HUES6 (cell line): ENCODE measurements around the gene JMJD8.
"Not testable (repeated sequence)": the region's sequence is repeated elsewhere in the genome, so short reads cannot be mapped to it uniquely, and the experiment has no call there.

Experiments
- H3K27ac ChIP-seq: 2 replicates; pipeline ENCODE4 v1.7.0; 2013; ENCODE audit warnings: low read depth, mild to moderate bottlenecking, low read length, inconsistent platforms
- H3K27me3 ChIP-seq: 2 replicates; pipeline ENCODE4 v1.6.1; 2013; ENCODE audit warnings: low read length; ENCODE audit not compliant: control insufficient read depth, insufficient read depth
- H3K36me3 ChIP-seq: 2 replicates; pipeline ENCODE4 v1.6.1; 2013; ENCODE audit warnings: low read length; ENCODE audit not compliant: control insufficient read depth, insufficient read depth
- H3K4me1 ChIP-seq: 2 replicates; pipeline ENCODE4 v1.6.1; 2013; ENCODE audit warnings: low read length; ENCODE audit not compliant: control insufficient read depth, insufficient read depth
- H3K4me3 ChIP-seq: 2 replicates; pipeline ENCODE4 v1.5.1; 2013; ENCODE audit warnings: low read depth, low read length
- H3K9ac ChIP-seq: one replicate; pipeline ENCODE4 v1.6.1; 2013; ENCODE audit warnings: mild to moderate bottlenecking, low read length
- H3K9me3 ChIP-seq: 2 replicates; pipeline ENCODE4 v1.6.1; 2013; ENCODE audit warnings: low read depth, low read length; ENCODE audit not compliant: control insufficient read depth, insufficient read depth

Gene JMJD8

GRCh38 chr16:694863-695354 is 10.8 kb upstream of the JMJD8 start:
- H3K9ac ChIP-seq: no peak overlapping the region

DNA sequence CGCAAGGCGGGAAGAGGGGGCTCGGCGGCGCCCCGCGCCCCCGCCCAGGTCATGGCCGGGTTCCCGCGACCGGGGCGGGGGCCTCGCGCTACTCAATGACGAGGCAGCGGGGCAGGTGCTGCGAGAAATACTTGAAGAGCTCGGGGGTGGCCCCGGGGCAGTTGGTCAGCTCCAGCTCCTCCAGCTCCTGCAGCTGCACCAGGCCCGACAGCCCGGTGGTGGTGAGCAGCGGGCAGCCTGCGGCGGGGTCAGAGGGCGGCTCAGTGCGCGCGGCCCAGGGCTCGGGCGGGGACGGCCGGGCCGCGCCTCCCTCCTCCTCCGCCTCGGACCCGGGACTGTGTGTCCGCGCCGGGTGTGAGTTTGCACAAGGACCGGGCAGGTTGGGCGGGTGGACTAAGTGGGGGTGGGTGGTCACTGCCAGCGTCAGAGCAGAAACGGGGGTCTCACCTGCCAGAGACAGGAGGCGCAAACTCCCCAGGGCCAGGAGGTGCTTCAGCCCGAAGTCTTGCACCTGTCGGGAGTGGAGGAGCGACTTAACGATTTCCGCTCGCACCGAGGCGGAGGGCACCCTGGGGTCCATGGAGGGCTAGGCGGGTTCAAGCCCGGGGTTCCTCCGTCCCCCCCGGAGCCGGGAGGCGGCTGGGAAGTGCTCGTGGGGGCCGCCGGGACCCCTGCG is 10.2 kb upstream of the JMJD8 start:
- Histone ChIP-seq H3K27ac (no peak overlapping the region), H3K9me3 (no peaks in the 10 kb centered on the region), H3K4me3 (peak overlapping the region; percentile 56), H3K36me3 (no peaks in the 10 kb centered on the region), H3K27me3 (peaks cover 84% of the 10 kb centered on the region), H3K9ac (no peak overlapping the region), H3K4me1 (peaks cover 10% of the 10 kb centered on the region)

More at GRCh38 chr16:694863-695354, 10.8 kb upstream of the JMJD8 start:
- no peaks in the 10 kb centered on the region for H3K36me3 ChIP-seq
- H3K9me3 ChIP-seq: no peaks in the 10 kb centered on the region
- H3K27me3 ChIP-seq: peaks cover 90% of the 10 kb centered on the region
- H3K27ac ChIP-seq: no peak overlapping the region
- peaks cover 6% of the 10 kb centered on the region; the same call in 1 of the 2 replicates for H3K4me1 ChIP-seq
- H3K4me3 ChIP-seq: peak overlapping the region; percentile 56

DNA sequence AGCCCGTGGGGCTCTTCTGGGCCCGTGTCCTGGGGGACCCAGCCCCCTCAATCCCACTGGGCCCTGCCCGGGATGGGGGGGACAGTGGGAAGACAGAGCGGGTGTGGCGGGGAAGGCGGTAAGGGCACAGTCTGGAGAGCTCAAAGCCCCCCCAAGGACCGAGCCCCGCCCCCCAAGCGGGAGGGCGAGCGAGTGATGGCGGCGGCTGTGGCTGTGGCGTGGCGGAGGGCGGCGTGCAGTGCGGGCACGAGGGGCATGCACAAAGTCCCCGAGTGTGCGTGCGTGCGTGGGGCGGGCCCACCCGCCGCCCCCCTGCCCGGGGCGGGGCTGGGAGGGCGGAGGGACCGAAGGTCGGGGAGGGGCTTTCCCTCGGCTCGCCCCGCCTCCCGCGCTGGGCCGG is 9.6 kb upstream of the JMJD8 start:
- Histone ChIP-seq H3K27me3 (peaks cover 78% of the 10 kb centered on the region), H3K9ac (no peak overlapping the region), H3K4me1 (peaks cover 14% of the 10 kb centered on the region), H3K4me3 (peak overlapping the region; percentile 56), H3K36me3 (no peaks in the 10 kb centered on the region), H3K27ac (no peak overlapping the region), H3K9me3 (no peaks in the 10 kb centered on the region)

DNA sequence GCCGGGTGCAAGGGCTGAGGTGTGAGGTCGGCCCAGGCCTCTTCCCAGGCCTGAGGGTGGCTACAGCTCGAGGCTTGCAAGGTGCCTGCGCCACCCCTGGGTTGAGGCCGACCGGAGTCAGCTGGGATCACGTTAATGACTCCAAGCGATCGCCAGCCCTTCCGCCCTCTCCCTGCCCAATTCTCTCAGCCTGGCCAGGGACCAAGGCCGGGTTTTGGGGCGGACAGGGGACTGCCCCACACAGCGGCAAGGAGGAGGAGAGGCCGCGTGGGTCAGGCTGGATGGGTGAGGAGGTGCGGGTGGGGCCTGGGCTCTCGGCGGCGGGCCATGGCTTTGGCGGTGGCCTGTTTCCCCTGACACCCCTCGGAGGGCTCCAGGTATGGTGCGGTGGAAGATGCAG is 9.2 kb upstream of the JMJD8 start:
- H3K36me3 ChIP-seq: no peaks in the 10 kb centered on the region
- H3K9me3 ChIP-seq: no peaks in the 10 kb centered on the region
- H3K4me3 ChIP-seq: peak overlapping the region; percentile 56
- peaks cover 14% of the 10 kb centered on the region for H3K4me1 ChIP-seq
- no peak overlapping the region for H3K27ac ChIP-seq
- no peak overlapping the region for H3K9ac ChIP-seq
- peaks cover 76% of the 10 kb centered on the region for H3K27me3 ChIP-seq

DNA sequence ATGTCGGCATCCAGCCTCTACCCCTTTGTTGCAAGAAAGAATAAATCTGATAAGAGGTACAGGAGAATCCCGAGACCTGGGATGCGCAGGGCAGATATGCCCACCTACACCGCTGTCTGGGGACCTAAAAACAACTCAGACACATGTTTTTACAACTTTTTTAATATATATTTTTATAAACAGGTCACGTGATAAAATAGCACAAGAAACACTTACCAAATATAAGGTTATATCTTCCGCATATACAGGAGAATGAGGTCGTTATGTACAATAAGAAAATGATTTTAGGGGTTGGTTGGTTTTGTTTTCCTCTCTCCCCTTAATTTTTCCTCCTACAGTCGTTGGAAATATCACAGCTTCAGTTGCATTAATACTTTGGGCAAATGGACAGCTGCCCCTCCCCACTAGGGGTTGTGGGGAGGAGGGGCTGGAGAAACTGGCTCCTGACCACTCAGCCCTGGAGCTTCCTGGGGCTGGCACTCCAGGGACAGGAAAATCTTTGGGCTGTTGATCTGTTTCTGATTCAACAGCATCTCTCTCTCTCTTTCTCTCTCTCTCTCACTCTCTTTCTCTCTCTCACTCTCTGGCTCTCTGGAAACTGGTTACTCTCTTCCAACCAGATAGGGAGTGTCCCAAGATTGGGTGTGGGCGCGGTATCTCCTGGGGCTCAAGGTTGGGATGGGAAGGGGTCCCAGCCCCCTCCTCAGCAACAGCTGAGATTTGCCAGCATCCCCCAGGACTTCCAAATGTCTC is 8.4 kb upstream of the JMJD8 start:
- no peak overlapping the region for H3K9ac ChIP-seq
- H3K4me3 ChIP-seq: no peak overlapping the region
- peaks cover 67% of the 10 kb centered on the region for H3K27me3 ChIP-seq
- no peaks in the 10 kb centered on the region for H3K9me3 ChIP-seq
- H3K27ac ChIP-seq: no peak overlapping the region
- peaks cover 4% of the 10 kb centered on the region for H3K36me3 ChIP-seq
- H3K4me1 ChIP-seq: peaks cover 14% of the 10 kb centered on the region

- not testable (repeated sequence) for H3K4me3 ChIP-seq, H3K27ac ChIP-seq, H3K9me3 ChIP-seq, H3K9ac ChIP-seq
- Histone ChIP-seq H3K27me3 (peaks cover 54% of the 10 kb centered on the region), H3K36me3 (peaks cover 17% of the 10 kb centered on the region), H3K4me1 (peaks cover 14% of the 10 kb centered on the region)
These were observed 7.1 kb upstream of the JMJD8 start for GRCh38 chr16:691242-691641.

DNA sequence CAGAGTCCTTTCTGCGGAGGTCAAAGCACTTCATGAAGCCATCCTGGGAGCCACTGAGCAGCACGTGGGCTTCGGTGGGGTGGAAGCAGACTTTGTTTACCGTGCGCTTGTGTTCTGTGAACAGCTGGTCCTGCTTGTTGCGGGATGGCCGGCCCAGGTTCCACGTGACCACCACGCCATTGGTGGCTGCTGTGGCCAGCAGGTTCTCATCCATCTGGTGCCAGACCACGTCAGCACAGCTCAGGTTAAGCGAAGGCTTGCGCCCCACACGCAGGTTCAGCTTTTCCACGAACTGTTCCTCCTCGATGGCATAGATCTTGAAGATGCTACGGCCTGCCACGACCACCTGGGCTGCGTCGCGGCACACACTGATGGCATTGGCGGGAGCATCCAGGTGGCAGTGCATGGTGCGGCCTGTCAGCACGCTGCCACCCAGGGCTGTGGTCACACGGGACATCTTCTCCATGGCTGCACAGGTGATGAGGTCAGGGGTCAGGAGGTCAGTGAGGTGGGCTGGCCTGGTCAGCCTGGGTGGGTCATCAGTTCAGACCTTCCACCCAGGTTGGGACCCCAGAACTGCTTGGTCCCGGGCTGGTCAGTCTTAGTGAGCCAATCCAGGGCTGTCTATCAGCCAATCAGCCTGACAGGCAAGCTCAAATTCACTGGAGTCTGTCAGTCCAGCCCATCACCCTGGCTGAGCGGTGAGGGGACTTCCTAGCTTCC is 5.2 kb upstream of the JMJD8 start:
- Histone ChIP-seq H3K4me1 (peaks cover 8% of the 10 kb centered on the region), H3K4me3 (peak overlapping the region; percentile 86), H3K9ac (peak overlapping the region; percentile 79), H3K27me3 (peaks cover 36% of the 10 kb centered on the region), H3K27ac (no peak overlapping the region), H3K9me3 (no peaks in the 10 kb centered on the region), H3K36me3 (peaks cover 20% of the 10 kb centered on the region)

GRCh38 chr16:687499-687898 is 3.4 kb upstream of the JMJD8 start:
- Histone ChIP-seq H3K27me3 (peaks cover 18% of the 10 kb centered on the region), H3K4me3 (no peak overlapping the region), H3K36me3 (peaks cover 28% of the 10 kb centered on the region), H3K9ac (no peak overlapping the region), H3K9me3 (no peaks in the 10 kb centered on the region), H3K4me1 (peaks cover 15% of the 10 kb centered on the region), H3K27ac (no peak overlapping the region)

DNA sequence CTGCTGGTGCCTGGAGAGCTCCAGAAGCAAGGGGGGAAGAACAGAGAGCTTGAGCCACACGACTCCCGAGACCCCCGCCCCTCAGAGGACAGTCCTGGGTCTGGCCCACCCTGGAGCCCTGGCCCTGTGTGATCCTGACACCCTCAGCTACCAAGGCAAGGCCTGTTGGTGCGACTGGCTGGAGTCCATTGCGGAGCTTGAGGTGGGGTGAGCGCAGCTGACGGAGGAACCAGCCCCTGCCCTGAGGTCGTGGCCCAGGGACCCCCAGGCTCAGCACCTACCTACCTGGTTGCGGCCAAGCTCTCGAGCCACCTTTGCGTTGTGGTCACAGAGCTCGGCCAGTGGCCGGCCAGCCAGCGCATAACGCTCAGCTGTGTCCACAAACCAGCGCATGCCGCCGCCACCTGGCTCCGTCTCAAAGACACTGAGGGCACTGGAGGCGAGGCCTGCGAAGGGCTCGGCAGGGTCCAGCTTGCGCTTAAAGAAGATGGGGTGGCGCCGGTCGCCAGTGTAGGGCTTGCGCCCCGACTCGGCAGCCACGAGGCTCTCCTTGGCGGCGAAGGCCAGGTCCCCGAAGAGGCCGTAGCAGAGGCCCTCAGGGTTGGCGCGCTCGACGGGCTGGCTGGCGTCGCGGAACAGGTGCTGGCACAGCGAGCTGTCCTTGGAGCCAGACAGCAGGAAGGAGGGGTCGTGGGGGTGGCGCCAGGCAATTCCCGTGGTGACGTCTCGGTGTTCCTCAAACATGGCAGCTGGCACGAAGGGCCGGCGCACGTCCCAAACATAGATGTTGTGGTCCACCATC is 2.5 kb upstream of the JMJD8 start:
- Histone ChIP-seq H3K4me1 (peaks cover 17% of the 10 kb centered on the region), H3K9me3 (no peaks in the 10 kb centered on the region), H3K4me3 (no peak overlapping the region), H3K9ac (no peak overlapping the region), H3K27me3 (peaks cover 10% of the 10 kb centered on the region), H3K36me3 (peaks cover 36% of the 10 kb centered on the region), H3K27ac (no peak overlapping the region)

- Histone ChIP-seq H3K4me3 (no peak overlapping the region), H3K9ac (no peak overlapping the region), H3K27me3 (peaks cover 3% of the 10 kb centered on the region; the same call in 1 of the 2 replicates), H3K4me1 (peaks cover 23% of the 10 kb centered on the region), H3K9me3 (no peaks in the 10 kb centered on the region), H3K27ac (no peak overlapping the region), H3K36me3 (peaks cover 42% of the 10 kb centered on the region)
These were observed 1.8 kb upstream of the JMJD8 start for GRCh38 chr16:685967-686366.
